ENCODE measurements around the gene MAMLD1.

GRCh38 chrX:150409486-150409885 is 46.4 kb downstream of the MAMLD1 start:
- TF ChIP-seq POLR2A (IDR thresholded peaks at IDR 0.05) (no peak), CTCF (IDR thresholded peaks at IDR 0.05) (no peak), POLR2AphosphoS5 (IDR thresholded peaks at IDR 0.05) (no peak), EP300 (IDR thresholded peaks at IDR 0.05) (no peak)
